ENCODE measurements around the gene SND1.

GRCh38 chr7:127821146-127821545 lies 169.2 kb downstream of the SND1 start:
- TF ChIP-seq POLR2A (IDR thresholded peaks at IDR 0.05; ENCODE audit: low read length) (no peak), GATA1 (IDR thresholded peaks at IDR 0.05; ENCODE audit: low read depth, low read length) (no peak)

Data from erythroblast (primary cell).